HepG2 (cell line): Measurements from ENCODE around the gene RNPEPL1. TPM values are rescaled to one million over a fixed set of nuclear protein-coding genes. Genes with fewer than 3 reads are reported as not detected.

Experiments used
- FOXA3 ChIP-seq: IDR thresholded peaks from 2 replicates; pipeline ENCODE4 v1.6.1; 2016; ENCODE audit warnings: missing genetic modification reagents, missing compliant biosample characterization
- FUBP1 ChIP-seq: sonication (generic); formaldehyde crosslinking; IDR thresholded peaks from 2 replicates; pipeline ENCODE4 v1.5.1; 2020; ENCODE audit warnings: missing genetic modification reagents, mild to moderate bottlenecking, borderline replicate concordance
- GATAD2A ChIP-seq: IDR thresholded peaks from 2 replicates; pipeline ENCODE4 v1.6.1; 2016
- GMEB2 ChIP-seq: IDR thresholded peaks from 2 replicates; pipeline ENCODE4 v1.6.1; 2016; ENCODE audit warnings: missing biosample characterization, missing genetic modification reagents, low read depth
- MAFG ChIP-seq: sonication (generic); formaldehyde crosslinking; IDR thresholded peaks from 2 replicates; pipeline ENCODE4 v1.5.1; 2020; ENCODE audit warnings: mild to moderate bottlenecking, missing genetic modification reagents
- MEF2D ChIP-seq: sonication (generic); formaldehyde crosslinking; IDR thresholded peaks from 2 replicates; pipeline ENCODE4 v1.5.1; 2020; ENCODE audit warnings: mild to moderate bottlenecking, missing genetic modification reagents
- RELA ChIP-seq: sonication (generic); formaldehyde crosslinking; IDR thresholded peaks from 2 replicates; pipeline ENCODE4 v1.4.0; 2020; ENCODE audit warnings: missing genetic modification reagents
- TSC22D2 ChIP-seq: sonication (generic); formaldehyde crosslinking; IDR thresholded peaks from 2 replicates; pipeline ENCODE4 v1.5.1; 2020; ENCODE audit warnings: missing genetic modification reagents, mild to moderate bottlenecking, borderline replicate concordance
- USF2 ChIP-seq, 2 experiments: sonication (generic) in 1 of 2; formaldehyde crosslinking in 1 of 2; IDR thresholded peaks; 2 replicates each; pipeline versions ENCODE4 v1.5.1 to v1.6.1; 2011 to 2020; ENCODE audit warnings: borderline replicate concordance in 1 of 2, low read depth in 1 of 2, low read length in 1 of 2, mild to moderate bottlenecking in 1 of 2, missing genetic modification reagents in 1 of 2, moderate library complexity in 1 of 2
- ZNF33B ChIP-seq: sonication (generic); formaldehyde crosslinking; IDR thresholded peaks from 2 replicates; pipeline ENCODE4 v1.5.1; 2020; ENCODE audit warnings: mild to moderate bottlenecking, missing genetic modification reagents
- ZNF512B ChIP-seq: sonication (generic); formaldehyde crosslinking; IDR thresholded peaks from 2 replicates; pipeline ENCODE4 v1.5.1; 2020; ENCODE audit warnings: missing genetic modification reagents, mild to moderate bottlenecking, borderline replicate concordance
- ZNF724P ChIP-seq: sonication (generic); formaldehyde crosslinking; IDR thresholded peaks from 2 replicates; pipeline ENCODE4 v1.8.0; 2022; ENCODE audit warnings: missing genetic modification reagents, borderline replicate concordance
- polyA plus RNA-seq, 8 experiments: library from polyadenylated mRNA; depleted of rRNA in 3 of 8; stranded (reverse) in 7 of 8; unstranded in 1 of 8; fragments of >200 nt; fragmentation: Illumina TruSeq in 4 of 8; extraction: Trizol in 4 of 8; gene quantifications; 2 replicates each; pipeline versions ENCODE4 v1.2.1 to v1.2.3, GENCODE V29; 2011 to 2016; ENCODE audit warnings: low read depth in 4 of 8, missing spikeins in 1 of 8, mixed read lengths in 1 of 8; ENCODE audit not compliant: insufficient read depth in 1 of 8
- total RNA-seq, 5 experiments: library from RNA; depleted of rRNA; stranded (reverse); fragments of >200 nt; fragmentation: Illumina TruSeq; extraction: Trizol; gene quantifications; 2 replicates each; pipeline ENCODE4 v1.2.3, GENCODE V29; 2016; ENCODE audit warnings: low read depth in 1 of 5

The RNPEPL1 gene
- total and polyA plus RNA-seq, 2 of the 13 experiments (the other 11 are each of a cell fraction or from before 2014, with no cell fraction given) = 13.0 to 18.0 TPM

GRCh38 chr2:240565333-240566202 is 2.7 kb upstream of the RNPEPL1 start (continued):
- TF ChIP-seq USF2 (IDR thresholded peaks at IDR 0.05; ENCODE audit: low read depth, low read length) (no peak), USF2 (CRISPR knock-in tag; IDR thresholded peaks at IDR 0.05; ENCODE audit: borderline replicate concordance) (no peak), ZNF724P (CRISPR knock-in tag) (no peak), ZNF33B (CRISPR knock-in tag) (no peak; the same call in none of the 2 replicates), MAFG (CRISPR knock-in tag) (no peak), GMEB2 (CRISPR knock-in tag) (no peak), ZNF512B (CRISPR knock-in tag) (no peak), MEF2D (CRISPR knock-in tag) (peak; percentile 21; the same call in 1 of the 2 replicates), RELA (CRISPR knock-in tag) (no peak), FUBP1 (CRISPR knock-in tag) (no peak), FOXA3 (peak; percentile 37), GATAD2A (CRISPR knock-in tag) (peak; percentile 73), TSC22D2 (CRISPR knock-in tag) (peak; percentile 80; the same call in 1 of the 2 replicates)
- TF ChIP-seq, all 625 proteins: peak for 199
